HG02970 (cell line): ENCODE measurements around the gene WDPCP.
"Not testable (repeated sequence)": the region's sequence is repeated elsewhere in the genome, so short reads cannot be mapped to it uniquely, and the experiment has no call there.

ENCODE experiments used
- ATAC-seq: cut with Tn5 transposase; IDR thresholded peaks from one replicate; pipeline ENCODE4 v1.9.1; 2021; ENCODE audit warnings: mild to moderate bottlenecking, moderate library complexity, moderate number of reproducible peaks; ENCODE audit not compliant: unreplicated experiment, low FRiP score

The WDPCP gene

GRCh38 chr2:63283273-63283672, 305.0 kb downstream of the WDPCP start:
- ATAC-seq = no peak

GRCh38 chr2:63272560-63272959, 315.7 kb downstream of the WDPCP start:
- no peak for ATAC-seq

GRCh38 chr2:63270717-63271116, 317.6 kb downstream of the WDPCP start:
- ATAC-seq = no peak

GRCh38 chr2:63268946-63269345, 319.3 kb downstream of the WDPCP start:
- no peak for ATAC-seq

- ATAC-seq = no peak
Measured at GRCh38 chr2:63261137-63261621, 327.1 kb downstream of the WDPCP start.

GRCh38 chr2:63257473-63257872, 330.8 kb downstream of the WDPCP start:
- ATAC-seq = no peak

GRCh38 chr2:63249161-63249560, 339.1 kb downstream of the WDPCP start:
- ATAC-seq = no peak

GRCh38 chr2:63242747-63243146, 345.5 kb downstream of the WDPCP start:
- no peak for ATAC-seq

GRCh38 chr2:63225964-63226686, 362.2 kb downstream of the WDPCP start:
- no peak for ATAC-seq

GRCh38 chr2:63218800-63219526, 369.3 kb downstream of the WDPCP start:
- ATAC-seq = no peak

- ATAC-seq = no peak
Measured at GRCh38 chr2:63195310-63195709, 393.0 kb downstream of the WDPCP start.

GRCh38 chr2:63194175-63194574, 394.1 kb downstream of the WDPCP start:
- no peak for ATAC-seq

GRCh38 chr2:63192889-63193774, 395.1 kb downstream of the WDPCP start:
- ATAC-seq = no peak

GRCh38 chr2:63192169-63192888, 395.9 kb downstream of the WDPCP start:
- no peak for ATAC-seq

- peak; percentile 72 for ATAC-seq
Measured at GRCh38 chr2:63189026-63189425, 399.3 kb downstream of the WDPCP start.

- ATAC-seq = no peak
Measured at GRCh38 chr2:63186331-63186730, 401.9 kb downstream of the WDPCP start.

GRCh38 chr2:63163161-63163820, 425.0 kb downstream of the WDPCP start:
- ATAC-seq = no peak

- no peak for ATAC-seq
Measured at GRCh38 chr2:63159262-63159661, 429.0 kb downstream of the WDPCP start.

GRCh38 chr2:63136683-63137082, 451.6 kb downstream of the WDPCP start:
- not testable (repeated sequence) for ATAC-seq

GRCh38 chr2:63132020-63132419, 456.3 kb downstream of the WDPCP start:
- no peak for ATAC-seq
